HG03103 (cell line): ENCODE measurements around the gene RNASE9.
"Not testable (repeated sequence)": the region's sequence is repeated elsewhere in the genome, so short reads cannot be mapped to it uniquely, and the experiment has no call there.

Source experiments
- ATAC-seq: cut with Tn5 transposase; IDR thresholded peaks from one replicate; pipeline ENCODE4 v1.9.1; 2021; ENCODE audit warnings: low read depth; ENCODE audit not compliant: unreplicated experiment

RNASE9 gene

GRCh38 chr14:20530771-20531571, 29.9 kb downstream of the RNASE9 start:
- ATAC-seq = peak; percentile 60

DNA sequence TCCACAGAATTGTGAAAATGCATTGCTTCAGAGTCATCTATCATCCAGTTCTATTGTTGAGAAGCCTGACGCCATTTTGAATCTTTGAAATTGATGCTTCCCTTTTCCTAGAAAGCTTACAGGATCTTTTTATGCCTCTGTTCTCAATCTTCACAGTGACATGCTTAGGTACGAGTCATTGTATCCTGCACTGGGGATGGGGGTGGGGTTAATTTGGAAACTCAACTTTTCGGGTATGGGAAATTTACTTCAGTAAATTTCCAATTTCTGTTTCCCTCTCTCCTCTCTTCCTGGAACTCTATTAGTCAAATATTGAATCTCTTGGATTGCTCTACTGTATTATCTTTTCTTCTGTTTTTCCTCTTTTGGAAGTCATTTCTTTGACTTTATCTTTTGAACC, 31.0 kb downstream of the RNASE9 start:
- ATAC-seq = no peak

DNA sequence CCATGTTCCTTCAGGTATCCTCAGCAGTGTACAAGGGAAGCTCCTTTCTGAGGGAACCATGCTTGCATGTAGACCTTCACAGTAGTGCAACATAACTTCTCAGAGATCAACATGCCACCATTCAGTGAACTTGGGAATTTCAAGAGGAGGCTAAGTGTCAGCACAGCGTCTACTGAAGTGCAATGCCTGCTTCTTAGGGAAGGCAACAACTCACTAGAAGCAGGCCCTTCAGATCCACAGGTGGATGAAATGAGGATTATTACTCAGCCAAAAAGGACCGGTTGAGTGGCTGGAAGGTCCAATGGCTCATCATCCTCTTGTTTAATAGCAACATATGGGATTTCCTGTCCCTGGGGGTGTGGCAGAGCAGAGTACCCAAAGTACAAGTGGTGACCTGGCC, 36.8 kb downstream of the RNASE9 start:
- ATAC-seq = no peak

- no peak for ATAC-seq
These were observed 38.5 kb downstream of the RNASE9 start for GRCh38 chr14:20522332-20522731.

GRCh38 chr14:20516921-20517320, 43.9 kb downstream of the RNASE9 start:
- no peak for ATAC-seq

- no peak for ATAC-seq
These were observed 45.0 kb downstream of the RNASE9 start for GRCh38 chr14:20515846-20516245.

- no peak for ATAC-seq
These were observed 48.5 kb downstream of the RNASE9 start for GRCh38 chr14:20512177-20512905.

DNA sequence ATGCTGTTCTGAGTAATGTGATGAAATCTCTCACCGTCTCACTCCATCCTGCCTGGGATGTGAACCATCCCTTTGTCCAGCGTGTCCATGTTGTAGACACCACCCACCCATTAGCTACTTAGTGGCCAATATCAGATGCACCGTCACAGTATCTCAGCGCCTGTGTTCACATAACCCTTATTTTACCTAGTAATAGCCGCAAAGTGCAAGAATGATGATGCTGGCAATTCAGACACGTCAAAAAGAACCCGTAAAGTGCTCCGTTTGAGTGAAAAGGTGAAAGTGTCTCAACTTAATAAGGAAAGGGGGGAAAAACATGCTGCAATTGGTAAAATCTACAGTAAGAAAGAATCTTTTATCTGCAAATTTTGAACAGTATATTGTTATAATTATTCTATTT, 52.5 kb downstream of the RNASE9 start:
- ATAC-seq = no peak

GRCh38 chr14:20507537-20507936, 53.3 kb downstream of the RNASE9 start:
- ATAC-seq = not testable (repeated sequence)

DNA sequence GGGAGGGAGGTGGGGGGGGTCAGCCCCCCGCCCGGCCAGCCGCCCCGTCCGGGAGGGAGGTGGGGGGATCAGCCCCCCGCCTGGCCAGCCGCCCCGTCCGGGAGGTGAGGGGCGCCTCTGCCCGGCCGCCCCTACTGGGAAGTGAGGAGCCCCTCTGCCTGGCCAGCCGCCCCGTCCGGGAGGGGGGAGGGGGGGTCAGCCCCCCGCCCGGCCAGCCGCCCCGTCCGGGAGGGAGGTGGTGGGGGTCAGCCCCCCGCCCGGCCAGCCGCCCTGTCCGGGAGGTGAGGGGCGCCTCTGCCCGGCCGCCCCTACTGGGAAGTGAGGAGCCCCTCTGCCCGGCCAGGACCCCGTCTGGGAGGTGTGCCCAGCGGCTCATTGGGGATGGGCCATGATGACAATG, 54.1 kb downstream of the RNASE9 start:
- not testable (repeated sequence) for ATAC-seq

DNA sequence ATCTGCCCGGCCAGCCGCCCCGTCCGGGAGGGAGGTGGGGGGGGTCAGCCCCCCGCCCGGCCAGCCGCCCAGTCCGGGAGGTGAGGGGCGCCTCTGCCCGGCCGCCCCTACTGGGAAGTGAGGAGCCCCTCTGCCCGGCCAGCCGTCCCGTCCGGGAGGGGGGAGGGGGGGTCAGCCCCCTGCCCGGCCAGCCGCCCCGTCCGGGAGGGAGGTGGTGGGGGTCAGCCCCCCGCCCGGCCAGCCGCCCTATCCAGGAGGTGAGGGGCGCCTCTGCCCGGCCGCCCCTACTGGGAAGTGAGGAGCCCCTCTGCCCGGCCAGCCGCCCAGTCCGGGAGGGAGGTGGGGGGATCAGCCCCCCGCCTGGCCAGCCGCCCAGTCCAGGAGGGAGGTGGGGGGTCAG, 54.6 kb downstream of the RNASE9 start:
- ATAC-seq = not testable (repeated sequence)
